DOHH2 (cell line): ENCODE measurements around the gene GUCD1.

Experiments used
- CTCF ChIP-seq: fragments of 200-600 bp; sonication (generic); IDR thresholded peaks from one replicate; pipeline ENCODE4 v1.5.1; 2014; ENCODE audit warnings: antibody characterized with exemption, mild to moderate bottlenecking, low read depth, low read length; ENCODE audit not compliant: poor library complexity, severe bottlenecking
- EZH2phosphoT487 ChIP-seq: fragments of 200-600 bp; sonication (generic); IDR thresholded peaks from 2 replicates; pipeline ENCODE4 v1.6.1; 2017; ENCODE audit warnings: borderline replicate concordance, mild to moderate bottlenecking, antibody characterized with exemption, low read length, moderate library complexity, mixed read lengths

DNA sequence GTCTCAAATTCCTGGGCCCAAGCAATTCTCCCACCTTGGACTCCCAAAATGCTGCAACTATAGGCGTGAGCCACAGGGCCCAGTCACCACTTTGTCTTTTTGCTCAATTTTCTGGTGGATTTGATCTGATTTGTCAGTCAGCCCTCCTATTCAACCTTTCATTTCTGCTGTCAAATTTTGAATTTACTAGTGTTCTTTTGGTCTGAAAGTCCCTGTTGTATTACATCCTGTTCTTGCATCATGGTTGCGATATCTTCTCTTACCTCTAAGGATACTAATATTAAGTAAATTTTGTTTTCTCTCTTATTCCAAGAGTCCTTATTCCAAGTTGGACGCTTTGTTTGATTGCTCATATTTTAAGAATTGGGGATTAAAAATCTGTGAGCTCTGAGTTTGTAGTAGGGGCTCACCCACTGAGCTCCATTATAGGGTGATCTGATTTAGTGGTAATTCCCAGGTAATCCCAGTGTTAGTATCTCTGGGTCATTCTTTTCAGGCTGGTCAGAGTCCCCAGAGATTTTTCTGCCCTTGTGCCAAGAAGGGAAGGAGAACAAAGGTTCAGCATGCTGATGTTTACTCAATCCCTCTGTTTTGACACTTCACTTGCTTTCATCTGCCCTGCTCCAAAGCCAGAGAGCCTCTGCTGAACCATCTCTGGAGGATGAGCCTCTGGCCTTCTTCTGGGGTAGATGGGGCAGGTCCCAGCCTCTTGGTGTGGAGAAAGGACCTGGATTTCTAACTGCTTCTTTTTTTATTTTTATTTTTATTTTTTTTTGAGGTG lies 49.8 kb downstream of the GUCD1 start:
- no peak for TF ChIP-seq CTCF
- TF ChIP-seq EZH2phosphoT487 = no peak
